ENCODE results near the gene HSPA9.

The HSPA9 gene

DNA sequence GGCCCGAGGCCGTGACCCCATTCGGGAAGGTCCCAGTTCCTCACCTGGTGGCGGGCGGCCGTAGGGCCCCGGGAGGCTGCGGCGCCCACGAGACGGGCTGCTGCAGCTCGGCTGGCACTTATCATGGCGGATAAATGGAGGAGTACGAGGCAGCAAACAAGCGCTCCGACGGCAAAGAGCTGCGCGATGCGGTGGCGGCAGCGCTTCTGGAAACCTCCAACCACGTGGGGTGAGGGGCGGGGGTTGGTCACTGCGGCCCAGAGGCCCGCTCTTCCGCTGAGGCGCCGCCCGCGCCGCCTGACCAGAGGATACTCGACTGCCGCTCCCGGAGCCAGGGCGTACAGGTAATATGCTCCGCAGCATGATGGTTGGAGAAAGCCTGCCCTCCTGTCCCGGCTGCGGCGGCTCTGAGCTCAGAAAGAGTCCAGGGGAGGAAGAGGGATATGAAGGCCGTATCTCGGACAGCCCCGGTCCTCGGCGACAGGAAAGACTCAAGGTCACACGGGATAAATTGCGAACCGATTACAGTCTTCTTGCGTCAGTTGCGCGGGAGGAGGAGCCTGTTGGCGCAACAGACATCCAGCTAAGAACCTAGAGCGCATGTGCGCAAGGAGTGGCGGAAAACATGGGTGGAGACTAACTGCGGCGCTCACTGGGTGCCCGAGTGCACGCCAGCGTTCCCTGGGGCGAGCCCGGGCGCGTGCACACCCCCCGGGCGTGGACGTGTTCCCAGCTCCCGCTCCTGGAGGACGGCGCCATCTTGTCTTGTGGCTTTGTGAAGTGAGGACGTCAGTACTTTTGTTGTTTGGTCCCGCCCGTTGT is at the start of gene HSPA9:
TSS of gene HSPA9 (minus strand) at position 208 of the 822 bp plus-strand sequence. CDS start at position 125, 83 bp downstream.
- peak; percentile 100 for DNase-seq

DNA sequence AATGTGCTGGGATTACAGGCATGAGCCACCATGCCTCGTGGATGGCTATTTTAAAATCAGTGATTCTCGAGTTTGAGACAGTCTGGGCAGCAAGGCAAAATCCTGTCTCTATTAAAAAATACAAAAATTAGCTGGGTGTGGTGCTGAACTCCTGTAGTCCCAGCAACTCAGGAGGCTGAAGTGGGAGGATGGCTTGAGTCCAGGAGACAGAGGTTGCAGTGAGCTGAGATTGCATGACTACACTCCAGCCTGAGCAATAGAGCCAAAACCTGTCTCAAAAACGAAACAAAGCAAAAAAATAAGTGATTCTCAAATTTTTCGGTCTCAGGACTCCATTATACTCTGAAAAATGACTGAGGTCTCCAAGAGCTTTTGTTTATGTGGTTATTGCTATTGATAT is 47.9 kb upstream of the HSPA9 start:
- no peak for DNase-seq

DNA sequence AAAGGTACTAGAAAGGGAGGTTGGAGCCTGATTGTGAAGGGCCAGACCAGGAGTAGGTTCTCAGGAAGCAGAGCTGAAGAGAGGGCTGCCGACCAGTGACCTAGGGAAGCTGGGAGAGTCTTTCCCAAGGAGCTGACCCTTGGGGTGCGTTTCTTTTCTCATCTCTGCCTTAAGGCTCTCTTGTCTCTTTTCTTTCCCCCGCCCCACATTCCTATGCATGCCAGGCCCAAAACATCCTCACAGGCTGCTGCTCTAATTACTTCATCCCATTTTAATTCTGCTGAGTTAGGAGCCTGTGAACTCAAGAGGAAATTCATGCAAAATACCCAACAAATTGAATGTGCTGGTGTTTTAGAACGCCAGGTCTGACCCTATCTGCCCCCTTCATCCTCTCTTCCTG is 46.9 kb upstream of the HSPA9 start:
- no peak for DNase-seq

DNA sequence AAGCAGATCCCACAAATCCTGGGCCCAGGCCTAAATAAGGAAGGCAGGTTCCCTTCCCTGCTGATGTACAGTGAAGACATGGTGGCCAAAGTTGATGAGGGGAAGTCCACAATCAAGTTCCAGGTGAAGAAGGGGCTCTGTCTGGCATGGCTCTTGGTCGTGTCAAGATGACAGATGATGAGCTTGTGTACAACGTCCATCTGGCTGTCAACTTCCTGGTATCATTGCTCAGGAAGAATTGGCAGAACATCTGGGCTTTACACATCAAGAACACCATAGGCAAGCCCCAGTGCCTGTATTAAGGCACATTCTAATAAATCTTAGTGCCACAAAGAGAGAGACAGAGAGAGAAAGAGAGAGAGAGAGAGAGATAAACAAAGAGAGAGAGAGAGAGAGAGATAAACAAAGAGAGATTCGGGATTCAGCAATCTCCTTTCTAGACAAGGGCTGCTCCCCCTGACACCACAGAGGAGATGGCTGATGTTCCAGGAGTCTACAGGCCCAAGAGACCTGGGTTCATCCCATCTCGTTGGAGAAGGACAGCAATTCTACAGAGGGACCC is 45.5 kb upstream of the HSPA9 start:
- DNase-seq = no peak

DNA sequence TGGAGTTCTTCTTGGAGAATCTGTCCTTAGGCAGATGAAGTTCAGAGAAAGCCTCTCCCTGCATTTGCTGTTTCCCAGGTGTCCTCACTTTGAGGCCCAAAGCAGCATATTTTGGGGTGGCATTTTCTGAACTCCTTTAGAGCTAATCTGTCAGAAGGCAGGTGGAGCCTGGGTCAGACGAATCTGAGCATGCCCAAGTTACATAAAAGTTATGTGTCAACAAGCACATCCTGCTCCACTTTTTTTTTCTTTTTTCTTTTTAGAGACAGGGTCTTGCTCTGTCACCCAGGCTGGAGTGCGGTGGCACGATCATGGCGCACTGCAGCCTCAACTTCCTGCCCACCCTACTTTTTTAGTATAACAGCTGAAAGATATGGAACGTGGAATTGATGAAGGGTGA is 41.3 kb upstream of the HSPA9 start:
- DNase-seq = no peak

DNA sequence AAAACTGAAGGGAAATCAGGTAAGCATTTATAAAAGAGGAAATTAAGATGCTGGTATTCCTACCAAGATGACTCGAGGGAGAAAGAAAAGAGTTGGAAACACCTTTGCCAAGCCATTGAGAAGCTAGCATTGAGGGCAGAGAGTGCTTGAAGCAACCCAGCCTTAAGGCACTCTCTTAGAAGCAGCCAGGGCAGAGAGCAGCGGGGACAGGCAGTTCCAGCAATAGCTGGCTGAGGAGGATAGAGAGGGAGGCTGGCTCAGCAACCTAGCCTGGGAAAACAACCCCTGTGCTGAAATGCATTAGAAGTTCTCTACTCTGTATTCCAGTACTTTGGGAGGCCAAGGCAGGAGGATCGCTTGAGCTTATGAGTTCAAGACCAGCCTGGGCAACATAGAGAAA is 40.3 kb upstream of the HSPA9 start:
- no peak for DNase-seq

DNA sequence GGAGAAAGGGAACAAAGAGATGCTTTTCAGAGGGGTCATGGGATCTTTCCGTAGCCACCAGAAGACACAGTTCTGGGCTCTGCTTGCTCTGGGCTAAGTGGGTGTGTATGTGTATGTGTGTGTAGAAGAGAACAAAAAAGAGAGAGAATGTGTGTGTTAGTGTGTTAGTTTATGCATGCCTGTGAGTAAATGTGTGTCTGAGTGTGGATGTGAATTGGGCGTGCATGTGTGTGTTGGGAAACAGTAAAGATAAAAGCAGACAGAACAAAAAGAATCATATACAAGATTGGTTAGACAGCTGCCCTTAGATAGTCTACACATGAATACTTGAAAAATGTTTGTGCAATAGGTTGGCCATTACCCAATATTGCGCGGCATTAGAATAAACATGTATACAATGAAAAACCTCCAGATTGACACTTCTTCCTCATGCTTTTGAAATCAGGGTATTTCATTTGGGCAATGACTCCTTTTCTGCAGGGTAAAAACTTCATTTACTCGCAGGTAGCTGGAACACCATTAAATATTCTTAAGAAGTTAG is 36.5 kb upstream of the HSPA9 start:
- no peak for DNase-seq

DNA sequence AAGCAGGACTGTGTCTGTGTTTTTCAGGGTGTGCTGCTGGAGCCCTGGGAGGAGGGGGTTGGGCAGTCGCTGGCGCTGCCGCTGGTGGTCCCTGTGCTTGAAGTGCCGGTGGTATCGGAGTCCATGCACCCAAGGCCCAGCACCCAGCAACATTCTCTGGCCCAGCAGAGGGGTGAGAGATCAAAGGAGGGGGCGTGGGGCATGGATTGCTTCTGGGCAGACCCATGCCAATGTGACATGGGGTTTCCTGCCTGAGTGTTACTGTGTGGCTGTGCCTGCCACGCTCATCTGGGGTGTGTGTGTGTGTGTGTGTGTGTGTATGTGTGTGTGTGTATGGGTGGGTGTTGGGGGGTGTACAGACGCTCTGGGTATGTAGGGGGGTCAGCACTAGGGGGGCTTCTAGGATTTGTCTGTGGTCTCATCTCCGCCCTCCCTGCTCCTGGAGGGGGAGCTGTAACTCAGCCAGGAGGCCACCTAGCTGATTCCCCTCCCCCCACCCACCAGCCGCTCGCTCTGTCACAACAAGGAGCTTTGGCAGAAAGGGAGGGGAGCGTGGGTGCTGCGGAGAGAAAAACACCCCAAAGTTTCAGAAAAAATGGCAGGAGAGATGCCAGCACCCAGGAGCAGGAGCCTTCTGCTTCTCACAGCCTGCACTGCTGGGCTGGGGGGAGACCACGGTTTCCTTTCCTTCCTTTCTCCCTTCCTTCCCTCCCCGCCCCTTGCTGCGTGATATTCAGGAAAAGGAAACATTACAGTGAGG is 35.9 kb upstream of the HSPA9 start:
- DNase-seq = peak; percentile 86

DNA sequence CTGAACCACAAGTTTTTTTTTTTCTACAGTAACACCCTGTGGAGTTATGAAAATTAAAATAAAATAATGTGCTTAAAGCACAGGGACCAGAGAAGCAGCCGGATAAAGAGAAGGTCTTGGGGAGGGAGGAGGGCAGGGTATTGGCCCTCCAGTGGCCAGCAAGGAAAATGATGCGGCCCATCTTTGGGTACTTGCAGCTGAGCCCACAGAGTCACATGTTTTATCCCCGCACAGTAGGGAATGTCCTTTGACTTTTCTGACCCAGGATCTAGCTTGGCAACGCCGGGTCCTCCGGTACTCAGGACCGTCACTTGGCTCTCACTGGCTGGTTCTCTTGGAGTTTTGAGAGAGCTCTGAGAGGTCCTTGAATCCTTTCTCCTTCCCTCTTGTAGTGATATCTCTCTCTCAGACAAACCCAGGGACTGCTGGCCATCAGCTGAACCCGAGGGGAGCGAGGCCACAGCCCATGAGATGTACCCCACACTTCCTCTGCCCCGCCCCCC is 35.3 kb upstream of the HSPA9 start:
- DNase-seq = peak; percentile 39

DNA sequence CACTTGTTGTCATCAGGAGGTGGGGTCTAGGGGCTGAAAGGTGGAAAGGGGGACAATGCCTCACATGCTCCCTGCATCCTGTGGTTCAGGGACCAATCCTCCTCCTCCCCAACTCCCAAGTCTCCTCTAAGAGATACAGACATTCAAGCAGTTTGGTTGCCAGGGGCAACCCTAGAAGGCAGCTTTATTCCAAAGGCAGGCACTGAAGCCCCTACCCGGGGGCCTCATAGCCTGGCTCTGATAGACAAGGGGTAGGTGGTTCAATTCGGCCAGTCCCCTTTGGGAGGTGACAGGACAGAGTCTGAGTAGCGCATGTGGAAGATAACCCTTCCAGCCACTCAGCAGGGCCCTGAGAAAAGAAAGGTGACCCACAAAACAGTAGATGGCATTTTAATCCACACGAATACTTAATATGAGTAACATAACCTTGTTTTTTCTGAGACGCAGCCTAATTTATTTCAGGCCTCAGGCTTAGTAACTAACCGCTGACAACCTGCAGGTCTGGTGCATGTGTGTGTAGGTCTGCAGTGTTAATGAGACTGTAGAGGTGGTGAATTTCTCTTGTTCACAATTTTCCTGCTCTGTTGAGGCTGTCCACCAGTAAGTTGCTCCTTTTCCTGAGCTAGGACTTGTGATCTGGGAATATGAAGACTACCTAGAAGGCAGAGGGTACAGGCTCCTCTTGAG is 31.3 kb upstream of the HSPA9 start:
- DNase-seq = no peak

DNA sequence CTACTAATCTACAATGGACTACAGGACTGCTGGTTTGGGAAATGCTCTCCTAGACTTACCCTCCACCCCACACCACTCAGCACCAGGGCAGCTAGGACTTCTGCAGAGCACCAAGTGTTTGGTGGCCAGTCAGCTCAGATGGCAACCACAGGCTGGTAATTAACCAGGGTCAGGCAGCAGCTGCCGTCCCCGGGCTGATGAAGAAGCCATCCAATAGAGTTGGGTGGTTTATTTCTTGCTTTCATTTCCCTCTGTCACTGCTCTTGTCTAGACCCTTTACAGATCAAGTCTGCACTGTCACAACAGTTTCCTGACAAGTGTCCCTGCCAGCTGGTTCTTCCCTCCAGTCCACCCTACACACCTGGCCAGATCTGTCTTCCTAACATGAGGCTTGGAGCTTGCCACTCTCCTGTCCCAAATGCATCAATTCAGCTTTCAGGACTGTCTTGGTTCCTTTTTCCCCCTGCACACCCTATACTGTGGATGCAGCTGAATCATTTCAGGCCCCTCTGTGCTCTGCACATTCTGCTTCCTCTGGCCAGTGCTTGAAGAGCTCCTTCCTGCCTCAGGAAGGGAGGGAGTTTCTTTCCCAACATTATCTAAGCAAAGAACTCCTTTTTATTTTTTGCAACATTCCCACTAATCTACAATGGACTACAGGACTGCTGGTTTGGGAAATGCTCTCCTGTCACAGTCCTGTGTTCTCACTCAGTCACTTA is 30.2 kb upstream of the HSPA9 start:
- peak; percentile 39 for DNase-seq

DNA sequence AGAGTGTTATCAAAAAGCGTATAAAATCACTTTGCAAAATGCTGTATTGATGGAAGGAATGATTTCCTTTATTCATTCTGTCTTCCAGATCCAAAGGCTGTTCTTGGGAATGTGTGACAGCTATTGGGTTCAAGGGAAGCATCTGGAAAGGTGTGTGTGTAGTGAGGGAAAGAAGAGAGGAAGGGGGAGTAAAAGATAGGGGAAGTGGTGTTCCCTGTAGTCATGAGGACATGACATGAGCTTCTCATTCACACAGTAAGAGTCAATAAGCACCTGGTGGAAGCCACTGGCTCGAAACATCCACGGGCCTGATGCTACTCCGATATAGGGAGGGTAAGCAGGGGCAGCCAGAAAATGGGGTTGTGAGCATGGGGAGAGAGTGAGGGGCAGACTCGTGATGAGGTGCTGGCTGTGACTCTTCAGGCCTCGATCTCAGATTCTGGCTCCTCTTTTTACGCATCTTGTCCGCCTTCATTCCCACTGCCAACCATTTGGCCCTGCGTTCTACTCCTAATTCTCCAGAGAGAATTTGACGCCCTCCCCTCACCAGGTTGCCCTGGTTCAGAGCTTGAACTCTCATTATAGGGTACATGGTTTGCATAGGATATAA is 29.1 kb upstream of the HSPA9 start:
- no peak for DNase-seq

DNA sequence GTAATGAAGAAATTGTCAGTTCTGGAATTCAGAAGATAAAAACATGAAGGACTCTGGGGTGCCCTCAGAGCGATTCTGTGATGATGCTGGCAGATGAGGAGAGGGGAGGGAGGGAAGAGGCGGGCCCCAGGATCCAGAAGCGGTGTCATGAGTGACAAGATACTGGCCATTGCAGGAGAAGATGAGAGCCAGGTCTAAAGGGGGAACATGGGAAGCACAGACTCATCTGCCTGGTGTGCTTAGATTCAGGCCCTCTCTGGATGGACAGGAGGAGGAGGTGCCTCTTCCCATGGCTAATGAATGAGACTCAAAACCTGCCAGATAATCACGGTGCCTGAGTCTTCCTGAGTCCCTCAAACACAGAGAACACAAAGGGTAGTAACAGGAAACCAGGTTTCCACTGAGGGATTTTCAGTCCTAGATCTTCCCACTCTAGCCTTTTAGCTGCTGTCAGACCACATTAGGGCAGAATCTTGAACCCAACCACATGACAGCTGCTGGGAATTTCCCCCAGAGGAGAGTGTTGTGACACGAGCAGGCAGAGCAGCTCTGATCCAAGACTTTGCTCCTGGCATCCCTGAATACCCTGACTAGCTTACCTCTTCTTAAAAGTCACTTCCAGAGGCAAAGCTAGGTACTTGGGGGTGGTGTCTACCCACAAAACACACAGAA is 28.2 kb upstream of the HSPA9 start:
- peak; percentile 53 for DNase-seq

DNA sequence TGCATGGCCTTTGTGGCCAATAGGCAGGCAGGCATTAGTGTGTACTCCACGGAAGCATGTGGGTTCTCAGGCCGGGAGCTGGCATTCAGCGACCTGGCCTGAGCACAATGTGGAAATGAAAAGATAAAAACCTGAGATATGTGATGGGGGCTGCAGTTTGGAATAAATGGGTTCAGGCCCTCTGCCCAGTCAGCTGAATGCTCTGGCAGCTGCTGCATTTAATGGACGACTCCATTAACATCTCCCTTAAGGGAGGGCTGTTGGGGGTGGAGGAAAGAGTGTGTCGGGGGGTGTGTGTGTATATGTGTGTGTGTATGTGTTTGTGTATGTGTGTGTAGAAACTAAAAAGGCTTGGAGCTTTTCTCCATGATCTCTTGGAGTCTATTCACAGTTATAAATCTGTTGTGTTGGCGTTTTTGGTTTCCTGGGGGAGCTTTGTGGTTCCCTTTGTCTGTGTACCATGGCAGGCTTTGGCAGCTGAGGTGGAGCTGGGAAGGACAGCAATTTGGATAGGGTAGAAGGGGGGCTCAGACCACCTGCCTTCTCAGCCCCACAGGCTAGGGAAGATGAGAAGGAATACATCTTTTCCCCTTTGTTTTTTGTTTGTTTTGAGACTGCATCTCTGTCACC is 27.3 kb upstream of the HSPA9 start:
- DNase-seq = peak; percentile 25

DNA sequence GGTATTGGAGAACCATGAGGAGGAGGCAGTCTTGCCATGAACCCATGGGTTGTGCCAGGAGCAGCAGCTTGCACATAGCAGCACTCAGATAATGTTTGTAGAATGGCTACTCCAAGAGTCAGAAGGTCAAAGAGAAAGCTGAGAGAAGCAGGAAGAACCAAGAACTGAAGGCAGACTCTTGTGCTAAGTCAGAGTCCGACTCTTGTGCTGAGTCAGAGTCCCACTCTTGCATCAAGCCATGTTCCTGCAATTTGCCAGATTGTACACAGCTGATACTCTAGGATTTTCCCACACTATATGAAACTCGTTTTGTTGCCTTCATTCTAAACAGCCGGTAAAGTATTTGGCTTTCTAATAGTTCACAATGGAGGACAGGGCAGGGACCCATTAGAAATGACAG is 26.2 kb upstream of the HSPA9 start:
- no peak for DNase-seq

DNA sequence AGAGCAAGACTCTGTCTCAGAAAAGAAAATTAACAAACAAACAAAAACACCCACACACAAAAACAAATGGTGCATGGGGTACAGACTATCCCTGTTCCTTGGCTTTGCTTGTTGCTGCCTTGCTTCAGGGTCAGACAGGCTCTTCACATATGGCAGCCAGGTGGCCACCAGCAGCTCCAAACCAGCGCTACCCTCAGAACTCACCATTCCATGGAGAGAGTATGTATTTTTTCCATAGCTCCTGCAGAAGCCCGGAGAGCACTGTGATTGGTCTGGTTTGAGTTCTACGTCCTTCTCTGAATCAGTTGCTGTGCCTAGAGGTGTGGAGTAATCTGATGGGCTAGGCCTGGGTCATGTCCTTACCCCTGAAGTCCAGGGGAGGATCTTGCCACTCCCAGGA is 25.2 kb upstream of the HSPA9 start:
- no peak for DNase-seq

DNA sequence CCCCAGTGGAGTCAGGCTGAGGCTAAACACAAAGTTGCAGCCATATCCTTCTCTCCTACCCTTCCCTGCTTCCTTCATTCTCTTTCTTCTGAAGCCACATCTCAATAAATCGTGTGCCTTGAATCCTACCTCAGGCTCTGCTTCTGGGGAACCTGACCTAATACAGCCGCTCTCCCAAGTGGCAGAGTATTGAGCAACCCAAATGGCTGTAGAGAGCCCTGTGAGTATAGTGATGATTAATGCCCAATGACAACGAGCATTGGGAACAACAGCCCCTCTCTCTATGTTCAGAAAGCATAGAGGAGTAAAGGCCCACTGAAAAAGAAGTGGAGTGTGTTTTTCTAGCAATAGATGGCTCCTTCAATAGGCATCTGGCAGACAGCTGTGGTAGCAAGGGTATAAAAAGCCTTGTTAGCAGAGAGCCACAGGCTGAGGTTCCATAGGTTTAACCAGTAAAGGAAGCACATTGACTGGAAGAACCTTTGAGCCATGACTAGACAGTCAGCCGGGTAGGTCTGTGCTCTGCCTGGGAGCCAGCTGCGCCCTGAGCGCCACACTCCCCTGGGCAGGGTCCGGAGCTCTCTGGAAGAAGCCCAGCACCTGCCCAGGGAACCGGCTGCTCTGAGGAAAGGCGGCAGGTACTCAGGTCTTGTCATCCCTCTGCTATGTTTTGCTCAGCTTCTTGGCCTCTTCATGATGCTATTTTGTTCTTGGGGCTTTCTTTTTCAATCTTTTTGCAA is 22.6 kb upstream of the HSPA9 start:
- no peak for DNase-seq

DNA sequence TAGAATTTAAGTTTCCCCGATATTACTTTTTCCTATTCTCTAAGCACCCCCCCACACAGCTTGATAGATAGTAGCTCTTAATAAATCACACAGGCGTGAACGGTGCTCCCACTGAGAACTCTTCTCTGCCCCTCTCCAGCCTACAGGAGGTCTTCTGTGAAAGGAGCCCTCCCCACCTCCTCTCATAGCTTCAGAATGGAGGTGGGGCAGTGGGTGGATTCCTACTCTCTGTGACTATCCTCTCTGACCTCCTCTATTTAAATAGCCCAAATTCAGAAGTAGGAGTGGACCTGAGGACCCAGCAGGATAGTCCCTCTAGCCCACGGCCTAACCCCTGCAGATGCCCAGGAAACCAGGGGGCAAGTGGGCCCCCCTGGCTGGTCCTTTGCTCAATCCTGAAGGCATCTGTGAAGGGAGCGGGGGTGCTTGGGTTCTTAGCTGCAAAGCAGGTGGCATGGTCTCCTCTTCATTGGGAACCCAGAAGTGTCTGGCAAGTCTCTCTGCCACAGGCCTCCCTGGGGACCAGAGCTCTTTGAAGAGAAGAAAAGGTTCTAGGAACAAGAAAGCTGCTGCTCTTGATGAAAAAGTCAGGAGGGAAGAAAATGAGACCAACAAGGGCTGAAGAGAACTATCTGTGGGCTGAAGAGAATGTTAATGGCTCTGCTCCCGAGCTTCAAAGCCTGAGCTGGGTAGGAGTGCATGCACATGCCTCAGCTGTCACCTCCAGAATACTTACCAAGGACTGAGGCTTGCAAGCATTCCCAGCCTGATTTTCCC is 21.1 kb upstream of the HSPA9 start:
- no peak for DNase-seq

DNA sequence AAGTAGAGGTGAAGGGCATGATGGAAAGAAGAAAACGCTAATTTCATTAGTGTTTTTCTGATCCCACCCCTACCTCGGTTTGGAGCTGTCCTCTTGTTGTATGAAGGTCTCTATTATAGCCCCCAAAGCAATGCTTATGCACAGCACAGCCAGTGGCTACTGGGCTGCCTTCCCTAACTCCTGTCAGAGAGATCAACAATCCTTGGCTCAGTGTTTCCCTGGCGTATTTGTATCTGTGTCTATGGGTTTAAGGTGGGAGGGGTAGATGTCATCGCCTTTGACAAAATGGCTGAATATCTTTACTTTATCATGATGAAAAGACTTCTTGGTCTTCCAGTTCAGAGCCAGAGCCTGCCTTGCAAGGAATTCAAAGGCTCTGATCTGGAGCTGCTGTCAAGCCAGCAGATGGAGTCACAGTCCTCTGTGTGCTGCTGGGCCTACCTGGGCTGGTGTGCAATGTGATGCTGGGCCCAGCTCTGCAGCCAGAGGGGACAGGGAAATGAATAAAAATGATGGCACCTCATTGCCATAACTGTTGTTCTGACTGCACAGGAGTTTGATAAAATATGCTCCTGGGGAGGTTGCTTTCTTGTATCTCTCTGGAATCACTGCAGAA is 20.1 kb upstream of the HSPA9 start:
- peak; percentile 31 for DNase-seq
